D341Med (cell line): ENCODE data around the gene PSMD9.
"Not testable (repeated sequence)": the region's sequence is repeated elsewhere in the genome, so short reads cannot be mapped to it uniquely, and the experiment has no call there.

ENCODE experiments used
- DNase-seq: peaks from one replicate; pipeline ENCODE4 v3.0.0; 2012; ENCODE audit warnings: low spot score

The PSMD9 gene

DNA sequence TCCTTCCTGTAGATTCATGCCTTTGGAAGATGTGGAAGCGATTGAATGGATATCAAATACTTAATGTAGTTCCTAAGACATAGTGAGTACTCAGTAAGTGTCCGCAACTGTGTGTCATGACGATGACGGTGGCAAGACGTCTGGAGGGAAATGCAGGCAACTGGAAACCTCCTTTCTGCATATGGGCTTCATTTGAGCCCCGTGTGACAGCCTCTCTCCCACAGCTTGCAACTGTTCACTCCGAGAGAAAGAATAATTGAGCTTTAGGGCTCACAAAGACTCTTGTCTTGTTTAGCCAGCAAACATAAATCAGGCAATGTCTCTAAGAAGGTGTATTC is 36.7 kb downstream of the PSMD9 start:
- DNase-seq, result peak; percentile 10

DNA sequence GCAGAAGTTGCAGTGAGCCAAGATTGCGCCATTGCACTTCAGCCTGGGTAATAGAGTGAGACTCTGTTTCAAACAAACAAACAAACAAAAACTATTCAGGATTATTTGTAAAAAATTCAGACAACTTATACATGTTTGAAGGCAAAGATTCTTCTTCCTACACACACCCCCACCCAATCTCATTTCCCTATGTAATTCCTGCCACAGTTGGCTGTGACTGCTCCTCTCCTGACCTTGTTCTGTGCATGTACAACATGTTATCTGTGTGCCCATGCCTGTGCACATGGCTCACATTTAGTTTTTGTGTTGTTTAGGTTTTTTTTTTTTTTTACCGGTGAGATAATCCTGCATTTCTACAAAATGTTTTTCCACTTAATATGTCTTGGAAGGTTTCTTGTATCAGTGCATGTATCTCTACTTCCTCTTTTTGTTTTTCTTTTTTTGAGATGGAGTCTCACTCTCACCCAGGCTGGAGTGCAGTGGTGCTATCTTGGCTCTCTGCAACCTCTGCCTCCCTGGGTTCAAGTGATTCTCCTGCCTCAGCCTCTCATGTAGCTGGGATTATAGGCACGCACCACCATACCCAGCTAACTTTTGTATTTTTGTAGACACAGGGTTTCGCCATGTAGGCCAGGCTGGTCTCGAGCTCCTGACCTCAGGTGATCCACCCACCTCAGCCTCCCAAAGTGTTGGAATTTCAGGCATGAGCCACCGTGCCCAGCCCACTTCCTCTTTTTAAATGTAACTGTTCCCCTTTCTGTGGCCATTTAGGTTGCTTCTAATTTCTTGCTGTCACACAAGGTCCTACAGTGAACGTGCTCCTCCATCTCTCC is 38.5 kb downstream of the PSMD9 start:
- DNase-seq, result no peak

DNA sequence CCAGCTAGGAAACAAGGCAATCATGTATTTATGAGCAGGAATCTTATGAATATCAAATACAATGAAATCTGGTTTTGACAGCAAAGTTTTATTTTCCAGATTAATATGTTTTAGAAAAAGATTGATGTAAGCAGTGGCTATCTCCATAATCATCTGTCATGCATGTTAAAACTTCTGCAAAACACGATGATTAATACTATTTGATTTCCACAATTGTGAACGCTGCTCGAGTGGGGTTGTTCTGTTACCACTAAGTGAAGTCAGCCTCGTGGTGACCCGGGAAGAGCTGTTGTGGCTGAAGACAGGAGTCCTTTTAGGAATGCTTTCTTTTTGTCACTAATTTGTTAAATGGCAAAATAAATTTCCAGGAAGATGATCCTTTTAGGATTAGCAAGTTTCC is 39.2 kb downstream of the PSMD9 start:
- DNase-seq, result no peak

DNA sequence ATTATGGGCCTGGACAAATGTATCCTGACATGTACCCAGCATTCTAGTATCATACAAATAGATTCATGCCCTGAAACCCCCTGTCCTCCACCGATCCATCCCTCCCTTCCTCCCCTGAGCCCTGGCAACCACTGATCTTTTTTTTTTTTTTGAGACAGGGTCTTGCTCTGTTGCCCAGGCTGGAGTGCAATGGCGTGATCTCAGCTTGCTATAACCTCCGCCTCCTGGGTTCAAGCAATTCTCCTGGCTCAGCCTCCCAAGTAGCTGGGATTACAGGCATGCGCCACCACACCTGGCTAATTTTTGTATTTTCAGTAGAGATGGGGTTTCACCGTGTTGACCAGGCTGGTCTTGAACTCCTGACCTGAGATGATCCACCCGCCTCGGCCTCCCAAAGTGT is 41.0 kb downstream of the PSMD9 start:
- DNase-seq, result not testable (repeated sequence)

DNA sequence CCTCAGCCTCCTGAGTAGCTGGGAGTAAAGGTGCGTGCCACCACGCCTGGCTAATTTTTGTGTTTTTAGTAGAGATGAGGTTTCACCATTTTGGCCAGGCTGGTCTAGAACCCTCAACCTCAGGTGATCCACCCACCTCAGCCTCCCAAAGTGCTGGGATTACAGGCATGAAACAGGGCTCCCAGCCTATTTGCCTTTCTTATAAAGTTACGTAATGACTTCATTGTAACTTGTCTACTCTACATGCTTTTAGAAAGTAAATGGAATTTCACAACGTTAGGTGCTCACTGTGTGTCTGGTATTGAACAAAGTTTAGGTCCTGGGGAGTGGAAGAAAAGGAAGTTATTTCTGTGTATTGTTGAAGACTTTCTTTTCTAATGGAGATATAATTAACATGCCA is 42.3 kb downstream of the PSMD9 start:
- DNase-seq, result no peak

DNA sequence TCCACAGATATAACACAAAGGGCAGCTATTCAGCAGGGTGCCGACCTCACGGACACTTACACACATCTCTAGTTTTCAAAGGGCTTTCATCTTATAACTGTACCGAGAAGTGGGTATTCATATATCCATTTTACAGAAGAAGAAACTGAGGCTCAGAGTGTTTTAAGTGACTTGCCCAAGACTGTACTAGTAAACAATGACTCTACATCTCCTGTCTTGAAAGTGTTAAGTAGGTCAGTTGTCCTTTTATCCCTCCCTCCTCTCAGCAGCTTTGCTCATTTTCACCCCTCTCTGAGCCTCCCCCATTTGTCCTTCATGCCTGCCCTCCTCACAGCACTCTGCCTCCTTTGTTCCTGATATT is 43.6 kb downstream of the PSMD9 start:
- no peak for DNase-seq

DNA sequence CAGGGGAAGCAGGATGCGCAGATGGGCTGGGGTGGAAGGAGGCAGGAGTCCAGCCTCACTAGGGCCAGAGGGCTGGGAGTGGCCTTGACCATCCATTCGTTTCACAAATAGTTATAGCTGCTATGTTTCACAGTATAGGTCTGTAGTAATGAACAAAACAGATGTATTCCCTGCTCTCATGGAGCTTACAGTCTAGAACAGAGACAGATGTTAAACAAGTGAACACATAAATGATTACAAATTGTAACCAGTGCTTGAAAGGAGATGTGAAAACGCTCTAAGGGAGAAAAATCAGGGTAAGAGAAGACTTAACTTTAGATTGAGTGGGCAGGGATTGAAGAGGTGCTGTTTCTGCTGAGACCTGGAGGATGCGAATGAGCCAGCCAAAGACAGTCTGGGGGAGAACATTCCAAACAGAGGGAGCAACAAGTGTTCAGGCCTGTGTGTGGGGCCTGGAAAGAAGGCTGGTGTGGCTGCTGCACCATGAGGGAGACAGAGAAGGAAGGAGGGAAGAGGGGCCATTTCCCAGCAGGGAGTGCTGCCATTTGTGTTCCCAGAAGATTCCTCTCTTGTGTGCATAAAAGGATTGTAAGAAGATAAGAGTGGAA is 44.4 kb downstream of the PSMD9 start:
- DNase-seq, result no peak

DNA sequence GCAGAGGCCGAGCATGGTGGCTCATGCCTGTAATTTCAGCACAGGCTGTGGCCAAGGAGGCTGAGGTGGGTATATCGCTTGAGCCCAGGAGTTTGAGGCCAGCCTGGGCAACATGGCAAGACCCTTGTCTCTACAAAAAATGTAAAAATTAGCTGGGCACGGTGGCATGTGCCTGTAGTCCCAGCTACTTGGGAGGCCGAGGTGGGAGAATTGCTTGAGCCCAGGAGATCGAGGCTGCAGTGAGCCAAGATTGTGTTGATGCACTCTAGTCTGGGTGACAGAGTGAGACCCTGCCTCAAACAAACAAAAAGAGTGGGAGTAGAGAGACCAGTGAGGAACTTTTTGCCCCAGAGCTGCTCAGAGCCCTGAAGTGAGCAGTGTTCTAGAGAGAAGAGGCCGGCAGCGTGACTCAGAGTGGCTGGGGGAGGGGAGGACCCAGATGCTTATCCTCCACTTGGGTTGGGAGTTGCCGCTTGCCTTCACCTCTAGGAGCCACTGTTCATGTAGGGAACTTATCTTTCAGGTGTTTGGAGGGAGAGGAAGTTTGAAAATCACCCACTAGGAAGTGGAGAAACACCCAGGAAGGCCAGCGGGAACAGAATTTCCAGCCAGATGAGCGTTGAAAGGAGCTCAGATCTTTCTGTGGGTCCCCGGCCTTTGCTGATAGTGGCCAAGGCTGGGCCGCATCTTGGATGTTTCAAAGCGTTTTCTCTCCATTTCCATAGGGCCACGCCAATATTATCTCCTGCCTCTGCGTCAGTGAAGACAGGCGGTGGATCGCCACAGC is 45.1 kb downstream of the PSMD9 start:
- DNase-seq, result no peak

DNA sequence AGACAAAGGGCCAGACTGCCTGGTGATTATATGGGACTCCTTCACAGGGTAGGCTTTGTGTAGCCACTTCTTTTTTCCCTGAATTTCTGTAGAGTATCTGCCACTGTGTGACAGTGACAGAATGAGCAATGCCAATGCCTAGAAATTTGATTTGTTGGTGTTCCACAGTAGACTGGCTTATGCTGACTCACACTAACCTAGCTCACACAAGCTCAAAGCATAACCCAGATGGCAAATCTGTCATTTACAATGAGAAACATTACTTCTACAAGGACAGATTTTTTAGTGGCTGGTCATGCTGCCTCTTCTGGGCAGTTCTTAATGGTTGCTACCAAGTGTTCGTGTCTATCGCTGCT is 45.7 kb downstream of the PSMD9 start:
- DNase-seq, result no peak

DNA sequence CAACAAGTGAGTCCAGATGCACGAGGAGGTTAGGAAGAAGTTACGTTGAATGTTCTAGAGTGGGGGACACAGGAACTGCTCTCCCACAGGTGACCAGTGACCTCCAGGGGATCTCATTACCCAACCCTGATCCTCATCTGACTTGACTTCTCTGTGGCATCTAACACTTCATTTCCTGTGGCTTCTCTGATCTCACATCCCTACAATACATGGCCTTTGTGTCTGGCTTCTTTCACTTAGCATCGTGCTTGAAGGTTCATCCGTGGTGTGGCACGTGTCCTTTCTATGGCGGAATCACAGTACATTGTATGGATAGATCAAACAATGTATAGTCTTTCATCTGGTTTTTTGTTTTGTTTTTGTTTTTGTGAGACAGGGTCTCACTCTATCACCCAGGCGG is 49.1 kb downstream of the PSMD9 start:
- DNase-seq, result no peak

DNA sequence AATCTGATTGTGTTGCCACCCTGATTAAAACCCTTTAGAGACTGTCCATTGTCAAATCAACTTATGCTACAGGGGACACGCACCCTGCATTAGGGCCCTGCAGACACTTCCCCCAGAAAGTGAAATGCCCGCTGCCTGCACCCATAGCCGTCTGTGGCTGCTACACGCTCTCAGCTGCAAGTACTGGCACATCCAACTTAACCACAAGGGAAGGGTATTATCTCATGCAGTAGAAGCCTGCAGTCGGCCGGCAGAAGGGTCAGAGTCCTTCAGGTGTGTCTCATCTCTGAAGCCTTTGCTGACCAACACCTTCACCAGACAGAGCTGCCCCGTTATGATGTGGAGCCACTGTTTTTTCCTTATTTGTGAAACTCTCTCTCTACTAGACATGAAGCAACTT is 50.6 kb downstream of the PSMD9 start:
- DNase-seq, result no peak

DNA sequence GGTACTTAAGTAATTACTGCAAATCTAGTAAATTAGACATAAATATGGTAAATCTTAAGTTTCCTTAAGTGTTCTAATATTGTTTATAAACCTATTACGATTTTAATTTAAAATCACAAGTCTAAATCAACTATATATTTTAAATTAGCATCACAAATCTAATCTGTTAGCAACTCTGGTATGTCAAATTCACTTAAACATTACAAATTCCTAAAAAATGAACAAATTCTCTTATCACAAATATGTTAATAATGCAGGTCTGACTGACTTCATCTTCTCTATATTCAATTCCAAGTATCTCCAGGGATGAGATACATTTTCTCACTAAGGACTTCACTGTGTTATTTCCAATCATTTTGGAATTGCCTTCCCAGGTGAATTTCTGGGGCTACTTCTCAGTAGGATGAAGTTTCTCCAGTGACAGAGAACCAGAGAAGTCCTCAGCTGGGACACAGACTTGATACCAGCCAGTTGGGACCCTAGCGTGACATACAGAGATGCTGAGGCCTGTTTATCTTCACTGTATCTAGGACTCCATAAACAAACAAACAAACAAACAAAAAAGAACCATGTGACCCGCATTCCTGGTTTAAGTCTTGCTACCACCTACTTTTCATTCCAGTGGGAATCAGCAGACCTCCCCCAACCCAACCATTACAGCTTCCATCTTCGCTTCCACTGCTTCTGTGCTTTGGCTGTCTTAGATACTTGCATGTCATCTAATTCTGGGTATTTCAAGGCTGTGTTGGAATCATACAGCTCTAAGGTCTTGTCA is 51.6 kb downstream of the PSMD9 start:
- DNase-seq, result no peak

DNA sequence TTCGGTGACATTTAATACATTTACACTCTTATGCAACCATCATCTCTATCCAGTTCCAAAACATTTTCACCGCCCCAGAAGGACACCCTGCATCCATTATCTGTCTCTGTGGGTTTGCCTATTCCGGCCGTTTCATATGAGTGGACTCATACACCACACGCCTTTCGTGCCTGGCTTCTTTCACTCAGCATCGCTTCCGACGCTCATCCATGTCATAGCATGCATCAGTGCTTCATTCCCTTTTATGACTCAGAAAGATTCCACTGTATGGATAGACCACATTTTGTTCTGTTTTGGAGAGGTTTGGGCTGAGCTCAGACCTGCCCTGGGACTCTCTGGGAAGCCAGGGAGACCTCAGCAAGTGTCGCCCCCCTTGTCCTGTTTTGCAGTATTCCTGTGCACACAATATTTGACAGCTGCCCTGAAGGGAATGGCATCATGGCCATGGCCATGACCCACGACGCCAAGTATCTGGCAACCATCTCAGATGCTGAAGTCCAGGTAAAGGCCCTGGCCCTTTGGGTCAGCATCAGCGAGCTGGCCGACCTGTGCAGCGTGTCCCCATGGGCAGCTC is 53.6 kb downstream of the PSMD9 start:
- no peak for DNase-seq

DNA sequence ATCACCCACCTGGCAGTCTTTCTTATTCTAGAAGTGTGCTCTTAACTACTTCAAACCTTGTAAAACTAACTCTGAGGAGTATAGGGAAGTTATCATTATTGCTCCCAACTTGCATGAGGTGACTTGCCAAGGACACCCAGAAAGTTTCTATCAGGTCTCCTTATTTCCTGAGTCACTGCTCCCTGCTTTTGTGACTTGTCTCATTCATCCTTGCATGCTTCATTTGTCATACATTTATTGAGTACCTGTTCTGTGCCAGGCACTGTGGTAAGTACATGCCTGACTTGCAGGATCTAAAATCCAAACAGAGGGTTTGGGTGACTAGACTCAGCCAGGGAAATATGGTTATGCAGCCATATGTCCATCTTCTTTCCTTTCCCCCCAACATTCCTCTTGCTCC is 55.3 kb downstream of the PSMD9 start:
- no peak for DNase-seq

DNA sequence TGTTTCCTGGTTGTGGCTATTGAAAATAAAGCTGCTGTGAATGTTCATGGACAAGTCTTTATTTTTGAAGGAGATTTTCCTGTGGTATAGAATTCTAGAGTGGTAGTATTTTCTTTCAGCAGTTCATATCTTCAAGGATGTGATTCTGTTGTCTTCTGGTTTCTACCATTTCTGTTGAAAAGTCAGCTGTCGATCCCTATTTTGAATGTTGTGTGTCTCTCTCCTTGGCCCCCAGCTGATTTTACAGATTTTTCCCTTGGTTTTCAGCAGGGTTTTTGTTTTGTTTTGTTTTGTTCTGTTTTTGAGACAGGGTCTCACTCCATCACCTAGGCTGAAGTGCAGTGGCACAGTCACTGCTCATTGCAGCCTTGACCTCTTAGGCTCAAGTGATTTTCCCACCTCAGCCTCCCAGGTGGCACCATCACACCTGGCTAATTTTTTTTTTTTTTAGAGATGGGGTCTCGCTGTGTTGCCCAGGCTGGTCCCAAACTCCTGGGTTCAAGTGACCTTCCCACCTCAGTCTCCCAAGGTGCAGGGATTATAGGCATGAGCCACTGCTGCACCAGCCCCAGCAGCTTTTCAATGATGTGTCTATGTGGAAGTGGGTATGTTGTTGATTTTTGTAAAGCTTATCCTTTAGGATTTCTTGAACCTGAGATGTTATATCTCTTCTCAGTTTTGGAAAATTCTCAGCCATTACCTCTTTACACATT is 57.9 kb downstream of the PSMD9 start:
- DNase-seq, result no peak

DNA sequence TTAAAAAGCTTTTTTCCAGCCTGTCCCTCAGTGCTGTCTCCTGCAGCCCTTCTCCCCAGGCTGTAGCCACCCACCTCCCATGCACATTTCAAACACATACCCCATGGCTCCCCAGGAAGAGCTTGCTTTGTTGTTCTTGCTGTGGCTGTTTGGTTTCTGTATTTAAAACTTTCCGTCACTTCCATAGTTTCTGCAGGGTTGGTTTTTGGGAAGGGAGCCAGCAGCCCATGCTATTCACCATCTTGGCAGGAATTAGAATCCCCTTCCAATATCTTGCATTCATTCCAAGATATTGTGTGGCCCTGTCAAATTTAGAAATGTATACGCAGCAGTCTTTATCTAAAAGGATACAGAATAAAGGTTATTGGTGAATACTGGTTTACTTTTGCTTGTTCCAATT is 59.4 kb downstream of the PSMD9 start:
- DNase-seq, result no peak

DNA sequence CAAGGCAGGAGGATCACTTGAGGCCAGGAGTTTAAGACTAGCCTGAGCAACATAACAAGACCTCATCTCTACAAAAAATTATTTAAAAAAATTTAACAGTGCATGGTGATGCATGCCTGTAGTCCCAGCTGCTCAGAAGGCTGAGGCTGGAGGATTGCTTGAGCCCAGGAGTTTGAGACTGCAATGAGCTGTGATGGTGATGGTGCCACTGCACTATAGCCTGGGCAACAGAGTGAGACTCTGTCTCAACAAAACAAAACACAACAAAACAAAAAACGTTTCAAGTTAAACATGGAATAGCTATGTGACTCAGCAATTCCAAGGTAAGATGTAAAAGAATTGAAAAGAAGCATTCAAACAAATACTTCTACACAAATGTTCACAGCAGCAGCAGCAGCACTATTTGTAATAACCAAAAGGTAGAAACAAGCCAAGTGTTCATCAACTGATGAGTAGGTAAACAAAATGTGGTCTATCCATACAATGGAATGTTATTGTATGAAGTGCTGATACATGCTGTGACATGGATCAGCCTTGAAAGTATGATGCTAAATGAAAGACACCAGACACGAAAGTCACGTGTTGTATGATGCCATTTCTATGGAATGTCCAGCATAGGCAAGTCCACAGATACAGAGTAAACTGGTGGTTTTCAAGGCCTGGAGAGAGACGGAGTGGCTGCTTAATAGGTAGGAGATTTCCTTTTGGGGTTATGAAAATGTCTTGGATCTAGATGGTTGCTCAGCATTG is 61.2 kb downstream of the PSMD9 start:
- DNase-seq, result no peak

DNA sequence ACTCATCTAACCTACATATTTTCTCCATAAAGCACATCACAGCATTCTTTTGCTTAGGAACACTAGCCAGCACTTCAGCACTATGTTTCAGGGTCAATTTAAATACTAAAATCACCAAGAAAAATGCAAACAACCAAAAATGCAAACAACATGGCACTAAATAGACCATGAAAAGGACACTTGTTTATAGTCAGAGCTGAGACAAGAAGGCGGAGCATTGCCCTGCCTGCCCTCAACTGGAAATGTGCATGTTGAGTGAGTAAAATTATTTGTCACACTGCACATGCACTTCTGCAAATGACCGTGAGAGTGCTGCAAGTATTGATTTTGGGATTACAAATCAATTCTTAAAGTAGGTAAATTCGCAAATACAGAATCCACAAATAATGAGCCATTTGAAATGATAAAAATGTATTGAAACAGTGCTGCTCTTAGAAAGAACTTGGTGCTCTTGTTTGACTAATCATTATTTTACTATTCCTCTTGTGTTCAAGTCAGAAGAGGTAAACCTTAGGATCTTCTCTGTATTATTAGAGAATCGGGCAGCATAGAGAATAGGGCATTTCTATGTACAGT is 64.6 kb downstream of the PSMD9 start:
- no peak for DNase-seq

DNA sequence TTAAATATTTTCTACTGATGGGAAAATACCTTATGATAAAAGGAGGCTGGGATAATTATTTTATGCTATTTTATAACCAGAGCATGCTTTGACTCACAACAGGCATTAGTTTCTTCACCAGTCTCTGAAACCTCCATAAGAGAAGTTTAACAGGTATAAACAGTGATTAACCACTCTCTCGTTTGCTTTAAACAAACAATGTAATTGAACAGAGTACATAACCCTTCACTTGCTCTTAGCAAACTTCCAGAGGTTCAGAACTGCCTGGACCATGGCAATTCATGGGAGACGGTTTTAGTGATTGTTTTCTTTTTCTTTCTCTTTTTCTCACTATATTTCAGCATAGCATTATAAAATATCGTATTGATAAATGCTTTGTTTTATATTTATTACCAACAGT is 65.1 kb downstream of the PSMD9 start:
- DNase-seq, result no peak
